ENCODE measurements around the gene P2RY11. TPM values are rescaled to one million over a fixed set of nuclear protein-coding genes. Genes with fewer than 3 reads are reported as not detected.

Gene P2RY11
- total and polyA plus RNA-seq, 4 donors: 0.68 to 5.3 (median 3.7) TPM

DNA sequence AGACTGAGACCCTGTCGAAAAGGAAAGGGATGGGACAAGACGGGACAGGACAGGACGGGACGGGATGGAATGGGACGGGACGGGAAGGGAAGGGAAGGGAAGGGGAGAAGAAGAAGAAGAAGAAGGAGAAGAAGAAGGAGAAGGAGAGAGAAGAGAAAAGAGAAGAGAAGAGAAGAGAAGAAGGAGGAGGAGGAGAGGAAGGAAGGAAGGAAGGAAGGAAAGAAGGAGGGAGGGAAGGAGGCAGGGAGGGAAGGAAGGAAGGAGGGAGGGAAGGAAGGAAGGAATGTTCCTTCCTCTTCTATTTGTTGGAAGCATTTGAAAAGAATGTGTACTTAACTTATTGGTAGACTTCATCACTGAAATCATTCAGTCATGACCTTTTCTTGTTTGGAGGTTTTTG, 35.0 kb upstream of the P2RY11 start (continued):
- TF ChIP-seq, protein P1, sequence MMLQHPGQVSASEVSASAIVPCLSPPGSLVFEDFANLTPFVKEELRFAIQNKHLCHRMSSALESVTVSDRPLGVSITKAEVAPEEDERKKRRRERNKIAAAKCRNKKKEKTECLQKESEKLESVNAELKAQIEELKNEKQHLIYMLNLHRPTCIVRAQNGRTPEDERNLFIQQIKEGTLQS (IDR thresholded peaks at IDR 0.05): no peak
- TF ChIP-seq, protein P2, sequence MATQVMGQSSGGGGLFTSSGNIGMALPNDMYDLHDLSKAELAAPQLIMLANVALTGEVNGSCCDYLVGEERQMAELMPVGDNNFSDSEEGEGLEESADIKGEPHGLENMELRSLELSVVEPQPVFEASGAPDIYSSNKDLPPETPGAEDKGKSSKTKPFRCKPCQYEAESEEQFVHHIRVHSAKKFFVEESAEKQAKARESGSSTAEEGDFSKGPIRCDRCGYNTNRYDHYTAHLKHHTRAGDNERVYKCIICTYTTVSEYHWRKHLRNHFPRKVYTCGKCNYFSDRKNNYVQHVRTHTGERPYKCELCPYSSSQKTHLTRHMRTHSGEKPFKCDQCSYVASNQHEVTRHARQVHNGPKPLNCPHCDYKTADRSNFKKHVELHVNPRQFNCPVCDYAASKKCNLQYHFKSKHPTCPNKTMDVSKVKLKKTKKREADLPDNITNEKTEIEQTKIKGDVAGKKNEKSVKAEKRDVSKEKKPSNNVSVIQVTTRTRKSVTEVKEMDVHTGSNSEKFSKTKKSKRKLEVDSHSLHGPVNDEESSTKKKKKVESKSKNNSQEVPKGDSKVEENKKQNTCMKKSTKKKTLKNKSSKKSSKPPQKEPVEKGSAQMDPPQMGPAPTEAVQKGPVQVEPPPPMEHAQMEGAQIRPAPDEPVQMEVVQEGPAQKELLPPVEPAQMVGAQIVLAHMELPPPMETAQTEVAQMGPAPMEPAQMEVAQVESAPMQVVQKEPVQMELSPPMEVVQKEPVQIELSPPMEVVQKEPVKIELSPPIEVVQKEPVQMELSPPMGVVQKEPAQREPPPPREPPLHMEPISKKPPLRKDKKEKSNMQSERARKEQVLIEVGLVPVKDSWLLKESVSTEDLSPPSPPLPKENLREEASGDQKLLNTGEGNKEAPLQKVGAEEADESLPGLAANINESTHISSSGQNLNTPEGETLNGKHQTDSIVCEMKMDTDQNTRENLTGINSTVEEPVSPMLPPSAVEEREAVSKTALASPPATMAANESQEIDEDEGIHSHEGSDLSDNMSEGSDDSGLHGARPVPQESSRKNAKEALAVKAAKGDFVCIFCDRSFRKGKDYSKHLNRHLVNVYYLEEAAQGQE (IDR thresholded peaks at IDR 0.05): no peak

DNA sequence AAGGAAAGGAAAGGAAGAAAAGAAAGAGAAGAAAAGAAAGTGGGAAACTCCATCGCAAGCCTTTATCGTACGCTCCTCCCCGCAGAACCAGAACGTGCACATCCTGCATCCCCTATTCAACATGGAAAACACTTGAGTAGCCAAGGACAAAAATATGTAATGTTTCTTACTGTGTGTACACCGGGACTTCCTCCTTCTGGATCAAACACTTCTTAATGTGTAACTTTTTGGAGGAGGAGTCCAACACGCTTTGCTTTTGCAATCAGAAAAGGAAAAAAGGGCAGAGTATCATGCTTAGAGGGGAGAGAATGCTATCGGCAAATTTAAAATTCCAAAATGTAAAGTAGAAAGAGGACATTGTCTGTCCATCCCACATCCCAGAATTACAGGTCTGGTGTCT, 33.2 kb upstream of the P2RY11 start:
- H3K9me3 ChIP-seq (ENCODE audit: control insufficient read depth in 4 of 4, low read length in 3 of 4): peaks cover 0 to 6% (median 5%) of the 10 kb centered on the region in 4 donors
- peaks cover 6 to 15% (median 10%) of the 10 kb centered on the region in 4 donors for H3K4me1 ChIP-seq (ENCODE audit: control insufficient read depth in 4 of 4, insufficient read depth in 4 of 4, low read length in 3 of 4)
- DNase-seq (ENCODE audit: low spot score): no peak
- no peak overlapping the region for H3K4me3 ChIP-seq (ENCODE audit: low read depth in 1 of 3, low read length in 3 of 3)
- WGBS: 53% methylated on average over 8 of the region's 8 CpGs
- TF ChIP-seq HNF4A (conservative IDR thresholded peaks at IDR 0.05) (peak in 1 of 2 donors; percentile 36), FOXA1 (IDR thresholded peaks at IDR 0.05) (no peak)
- H3K27me3 ChIP-seq (ENCODE audit: control insufficient read depth in 4 of 4, insufficient read depth in 4 of 4, low read length in 3 of 4): no peaks in the 10 kb centered on the region
- H3K36me3 ChIP-seq (ENCODE audit: control insufficient read depth in 4 of 4, insufficient read depth in 3 of 4, low read depth in 1 of 4, low read length in 3 of 4): peaks cover 0 to 8% (median 7%) of the 10 kb centered on the region in 4 donors
- no peak overlapping the region for H3K9ac ChIP-seq (ENCODE audit: low read depth in 1 of 2, low read length in 2 of 2)
- H3K27ac ChIP-seq (ENCODE audit: low read depth in 1 of 2, low read length in 2 of 2): peak overlapping the region; percentile 12 to 46

DNA sequence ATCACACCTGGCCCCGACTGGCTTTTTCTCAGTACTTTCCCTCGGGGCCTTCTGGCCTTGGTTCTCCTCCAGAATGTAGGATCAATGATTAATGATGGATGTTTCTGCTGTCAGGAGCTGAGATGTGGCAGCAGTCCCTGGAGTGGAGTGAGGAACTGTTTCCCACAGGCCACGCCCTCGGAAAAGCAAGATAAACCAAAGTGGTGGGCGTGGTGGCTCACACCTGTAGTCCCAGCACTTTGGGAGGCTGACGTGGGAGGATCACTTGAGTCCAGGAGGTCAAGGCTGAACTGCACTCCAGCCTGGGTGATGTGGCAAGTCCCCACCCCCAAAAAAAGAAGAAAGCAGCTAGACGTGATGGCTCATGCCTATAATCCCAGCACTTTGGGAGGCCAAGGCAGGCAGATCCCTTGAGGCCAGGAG, 32.5 kb upstream of the P2RY11 start:
- peaks cover 6 to 15% (median 10%) of the 10 kb centered on the region in 4 donors for H3K4me1 ChIP-seq (ENCODE audit: control insufficient read depth in 4 of 4, insufficient read depth in 4 of 4, low read length in 3 of 4)
- H3K9me3 ChIP-seq (ENCODE audit: control insufficient read depth in 4 of 4, low read length in 3 of 4): peaks cover 0 to 1% (median under 1%) of the 10 kb centered on the region in 4 donors
- no peak for DNase-seq (ENCODE audit: low spot score)
- no peaks in the 10 kb centered on the region for H3K27me3 ChIP-seq (ENCODE audit: control insufficient read depth in 4 of 4, insufficient read depth in 4 of 4, low read length in 3 of 4)
- TF ChIP-seq, protein P3, sequence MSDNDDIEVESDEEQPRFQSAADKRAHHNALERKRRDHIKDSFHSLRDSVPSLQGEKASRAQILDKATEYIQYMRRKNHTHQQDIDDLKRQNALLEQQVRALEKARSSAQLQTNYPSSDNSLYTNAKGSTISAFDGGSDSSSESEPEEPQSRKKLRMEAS (IDR thresholded peaks at IDR 0.05): peak; percentile 53
- TF ChIP-seq RAD21 (IDR thresholded peaks at IDR 0.05) (peak in 1 of 2 donors; percentile 19), NR2F2 (IDR thresholded peaks at IDR 0.05) (no peak), GABPA (IDR thresholded peaks at IDR 0.05 in 1 of 2, conservative IDR thresholded peaks at IDR 0.05 in 1 of 2) (no peak), TAF1 (conservative IDR thresholded peaks at IDR 0.05) (no peak), EGR1 (IDR thresholded peaks at IDR 0.05; ENCODE audit: low read depth in 2 of 2) (peak; percentile 51 to 52), YY1 (IDR thresholded peaks at IDR 0.05) (peak; percentile 44), JUND (IDR thresholded peaks at IDR 0.05) (no peak), SP1 (IDR thresholded peaks at IDR 0.05) (peak; percentile 56), HNF4G (IDR thresholded peaks at IDR 0.05) (no peak), RXRA (IDR thresholded peaks at IDR 0.05) (peak; percentile 66 to 87), HNF4A (conservative IDR thresholded peaks at IDR 0.05) (peak; percentile 65 to 77)
- TF ChIP-seq, protein P1 (IDR thresholded peaks at IDR 0.05): no peak
- H3K4me3 ChIP-seq (ENCODE audit: low read depth in 1 of 3, low read length in 3 of 3): no peak overlapping the region
- peaks cover 0 to 3% (median 2%) of the 10 kb centered on the region in 4 donors for H3K36me3 ChIP-seq (ENCODE audit: control insufficient read depth in 4 of 4, insufficient read depth in 3 of 4, low read depth in 1 of 4, low read length in 3 of 4)
- no peak overlapping the region for H3K9ac ChIP-seq (ENCODE audit: low read depth in 1 of 2, low read length in 2 of 2)
- H3K27ac ChIP-seq (ENCODE audit: low read depth in 1 of 2, low read length in 2 of 2): peak overlapping the region; percentile 41 to 50
- WGBS: 28% methylated on average over 7 of the region's 7 CpGs

All from liver (tissue), 9 donors.